Stimulated activated CD4-positive, alpha-beta T cell treated with anti-CD3 and anti-CD28 coated beads, Interleukin-2, amount 100 ng/mL, for 4 hours (primary cell): Measurements from ENCODE around the gene WDR88.
"Not testable (repeated sequence)": the region's sequence is repeated elsewhere in the genome, so short reads cannot be mapped to it uniquely, and the experiment has no call there.

Experiments
- DNase-seq: peaks from one replicate; pipeline ENCODE4 v3.0.0-alpha.2; 2020; ENCODE audit warnings: low read depth

Gene WDR88

GRCh38 chr19:33171222-33171795 is 39.4 kb downstream of the WDR88 start:
- no peak for DNase-seq

GRCh38 chr19:33171916-33172359 is 40.0 kb downstream of the WDR88 start:
- no peak for DNase-seq

- no peak for DNase-seq
Observed at GRCh38 chr19:33174186-33174585, 42.3 kb downstream of the WDR88 start.

- DNase-seq, result no peak
Observed at GRCh38 chr19:33175156-33175782, 43.4 kb downstream of the WDR88 start.

GRCh38 chr19:33175886-33176669 is 44.2 kb downstream of the WDR88 start:
- no peak for DNase-seq

- DNase-seq, result peak; percentile 98
Observed at GRCh38 chr19:33176670-33177416, 44.9 kb downstream of the WDR88 start.

GRCh38 chr19:33177417-33177979 is 45.6 kb downstream of the WDR88 start:
- DNase-seq, result no peak

GRCh38 chr19:33186431-33187182 is 54.7 kb downstream of the WDR88 start:
- DNase-seq, result no peak

GRCh38 chr19:33187183-33187540 is 55.2 kb downstream of the WDR88 start:
- no peak for DNase-seq

GRCh38 chr19:33189453-33189852 is 57.5 kb downstream of the WDR88 start:
- no peak for DNase-seq

- not testable (repeated sequence) for DNase-seq
Observed at GRCh38 chr19:33191092-33191491, 59.2 kb downstream of the WDR88 start.

- no peak for DNase-seq
Observed at GRCh38 chr19:33191501-33191900, 59.6 kb downstream of the WDR88 start.

GRCh38 chr19:33192010-33192409 is 60.1 kb downstream of the WDR88 start:
- DNase-seq, result no peak

- DNase-seq, result no peak
Observed at GRCh38 chr19:33193269-33193864, 61.5 kb downstream of the WDR88 start.

GRCh38 chr19:33193865-33194362 is 62.0 kb downstream of the WDR88 start, which contains the start of gene LRP3:
Gene LRP3 (plus strand): TSS chr19:33194330. CDS start chr19:33194786, 456 bp downstream.
- DNase-seq, result no peak

- no peak for DNase-seq
Observed at GRCh38 chr19:33194532-33194885, 62.6 kb downstream of the WDR88 start.

GRCh38 chr19:33194886-33195644 is 63.2 kb downstream of the WDR88 start:
- no peak for DNase-seq

GRCh38 chr19:33195645-33196347 is 63.9 kb downstream of the WDR88 start:
- DNase-seq, result no peak

GRCh38 chr19:33196446-33197193 is 64.7 kb downstream of the WDR88 start:
- DNase-seq, result no peak
